Gastroesophageal sphincter (tissue), 2 donors: ENCODE results near the gene CIB4.

Source experiments
- EP300 ChIP-seq: sonication (generic); formaldehyde crosslinking; IDR thresholded peaks from one replicate; pipeline ENCODE4 v1.6.1; 2017; ENCODE audit warnings: antibody characterized with exemption, mild to moderate bottlenecking
- POLR2A ChIP-seq, 2 donors: fragments of 450-650 bp; IDR thresholded peaks; one replicate each; pipeline ENCODE4 v1.6.1; 2017; ENCODE audit warnings: antibody characterized with exemption in 2 of 2, mild to moderate bottlenecking in 2 of 2, moderate library complexity in 1 of 2

GRCh38 chr2:26581266-26581990 is 59.7 kb downstream of the CIB4 start:
- TF ChIP-seq POLR2A (IDR thresholded peaks at IDR 0.05) (no peak), EP300 (no peak)
